SK-N-SH (cell line): ENCODE measurements around the gene TBL1X.

Source experiments
- CTCF ChIP-seq: fragments of 200-600 bp; sonication (generic); IDR thresholded peaks from 2 replicates; pipeline ENCODE4 v1.6.1; 2017; ENCODE audit warnings: antibody characterized with exemption, mild to moderate bottlenecking, moderate library complexity
- FOXJ3 ChIP-seq: sonication (generic); formaldehyde crosslinking; IDR thresholded peaks from 2 replicates; pipeline ENCODE4 v1.5.1; 2020; ENCODE audit warnings: mild to moderate bottlenecking, missing genetic modification reagents
- GABPA ChIP-seq: IDR thresholded peaks from 2 replicates; pipeline ENCODE4 v1.4.0; 2012; ENCODE audit warnings: low read depth, mild to moderate bottlenecking
- RAD21 ChIP-seq: IDR thresholded peaks from 2 replicates; pipeline ENCODE4 v1.6.1; 2012; ENCODE audit warnings: mild to moderate bottlenecking, low read length
- REST ChIP-seq: IDR thresholded peaks from 2 replicates; pipeline ENCODE4 v1.6.1; 2012; ENCODE audit warnings: mild to moderate bottlenecking, low read depth, low read length, moderate library complexity
- SIN3A ChIP-seq: IDR thresholded peaks from 2 replicates; pipeline ENCODE4 v1.6.1; 2012; ENCODE audit warnings: low read depth, mild to moderate bottlenecking, low read length, moderate library complexity, borderline replicate concordance
- TCF12 ChIP-seq: IDR thresholded peaks from 2 replicates; pipeline ENCODE4 v1.4.0; 2012
- YY1 ChIP-seq: IDR thresholded peaks from 2 replicates; pipeline ENCODE4 v1.4.0; 2012; ENCODE audit warnings: low read depth, mild to moderate bottlenecking

GRCh38 chrX:9494771-9495170 lies 29.9 kb downstream of the TBL1X start:
- TF ChIP-seq REST, result no peak
- TF ChIP-seq RAD21, result no peak
- no peak for TF ChIP-seq CTCF
- no peak for TF ChIP-seq FOXJ3 (CRISPR knock-in tag)
- no peak for TF ChIP-seq SIN3A
- TF ChIP-seq TCF12, result peak; percentile 11; the same call in 1 of the 2 replicates
- no peak for TF ChIP-seq GABPA
- TF ChIP-seq YY1, result no peak
